CD14-positive monocyte (primary cell): ENCODE measurements around the gene GMEB2. TPM values are rescaled to one million over a fixed set of nuclear protein-coding genes. Genes with fewer than 3 reads are reported as not detected.

ENCODE experiments used
- DNase-seq, 3 donors: peaks; one replicate each; pipeline ENCODE4 v3.0.0-alpha.2; 2011 to 2022
- H2AFZ ChIP-seq: 2 replicates; pipeline ENCODE4 v1.6.0; 2012; ENCODE audit warnings: mild to moderate bottlenecking, low read depth, low read length, inconsistent platforms; ENCODE audit not compliant: insufficient read depth, poor library complexity, severe bottlenecking
- H3K27ac ChIP-seq, 2 donors: 1 replicate in 1 of 2; 2 replicates in 1 of 2; pipeline ENCODE4 v1.5.1; 2012 to 2013; ENCODE audit warnings: low read length in 2 of 2, control low read depth in 1 of 2, inconsistent platforms in 1 of 2, low read depth in 1 of 2, mild to moderate bottlenecking in 1 of 2
- H3K27me3 ChIP-seq, 2 donors: one replicate each; pipeline versions ENCODE4 v1.6.0 to v1.6.1; 2011 to 2013; ENCODE audit warnings: low read length in 2 of 2; ENCODE audit not compliant: control insufficient read depth in 2 of 2, insufficient read depth in 2 of 2
- H3K36me3 ChIP-seq, 2 donors: replicated peaks in 1 of 2; 1 replicate in 1 of 2; 2 replicates in 1 of 2; pipeline versions ENCODE4 v1.5.1 to v1.6.1; 2012 to 2013; ENCODE audit warnings: low read length in 2 of 2, control low read depth in 1 of 2, inconsistent platforms in 1 of 2, mild to moderate bottlenecking in 1 of 2; ENCODE audit not compliant: insufficient read depth in 2 of 2, control insufficient read depth in 1 of 2
- H3K4me1 ChIP-seq, 2 donors: 1 replicate in 1 of 2; 2 replicates in 1 of 2; pipeline versions ENCODE4 v1.5.1 to v1.6.1; 2012 to 2013; ENCODE audit warnings: low read length in 2 of 2, control low read depth in 1 of 2, inconsistent platforms in 1 of 2, mild to moderate bottlenecking in 1 of 2, moderate library complexity in 1 of 2; ENCODE audit not compliant: insufficient read depth in 2 of 2, control insufficient read depth in 1 of 2
- H3K4me2 ChIP-seq: replicated peaks from 2 replicates; pipeline ENCODE3; 2012; ENCODE audit warnings: low read length, moderate library complexity, mild to moderate bottlenecking; ENCODE audit not compliant: poor library complexity, severe bottlenecking; ENCODE audit errors: extremely low read depth
- H3K4me3 ChIP-seq, 3 experiments: fragments of 200-600 bp in 1 of 3; sonication (generic) in 1 of 3; replicated peaks in 1 of 3; 1 replicate in 2 of 3; 2 replicates in 1 of 3; pipeline ENCODE4 v1.5.1; 2011 to 2013; ENCODE audit warnings: low read length in 3 of 3, mild to moderate bottlenecking in 3 of 3, control low read depth in 2 of 3, low read depth in 2 of 3, inconsistent platforms in 1 of 3, moderate library complexity in 1 of 3
- H3K79me2 ChIP-seq: 2 replicates; pipeline ENCODE4 v1.6.0; 2012; ENCODE audit warnings: mild to moderate bottlenecking, control low read depth, inconsistent platforms, low read length, moderate library complexity; ENCODE audit not compliant: insufficient read depth
- H3K9ac ChIP-seq: 2 replicates; pipeline ENCODE4 v1.6.0; 2017; ENCODE audit warnings: low read length, mild to moderate bottlenecking; ENCODE audit not compliant: insufficient read depth, poor library complexity, severe bottlenecking
- H3K9me3 ChIP-seq, 2 donors: replicated peaks in 1 of 2; 1 replicate in 1 of 2; 2 replicates in 1 of 2; pipeline versions ENCODE4 v1.5.1 to v1.6.1; 2012 to 2013; ENCODE audit warnings: low read length in 2 of 2, control low read depth in 1 of 2; ENCODE audit not compliant: control insufficient read depth in 1 of 2, insufficient read depth in 1 of 2
- H4K20me1 ChIP-seq: 2 replicates; pipeline ENCODE4 v1.6.0; 2012; ENCODE audit warnings: mild to moderate bottlenecking, low read length, control low read depth, moderate library complexity; ENCODE audit not compliant: insufficient read depth
- H3K27ac Mint-ChIP-seq, 7 donors: one replicate each; pipeline ENCODE4 v1.8.0; 2020; ENCODE audit warnings: mild to moderate bottlenecking in 7 of 7, mixed read lengths in 7 of 7, moderate library complexity in 6 of 7, inconsistent platforms in 2 of 7
- H3K27me3 Mint-ChIP-seq, 3 donors: one replicate each; pipeline ENCODE4 v1.8.0; 2021 to 2022; ENCODE audit warnings: low read depth in 3 of 3, mild to moderate bottlenecking in 3 of 3, mixed read lengths in 3 of 3, moderate library complexity in 3 of 3, inconsistent platforms in 1 of 3
- H3K36me3 Mint-ChIP-seq, 2 donors: one replicate each; pipeline ENCODE4 v1.8.0; 2020; ENCODE audit warnings: mixed read lengths in 2 of 2, inconsistent platforms in 1 of 2, mild to moderate bottlenecking in 1 of 2
- H3K4me1 Mint-ChIP-seq: one replicate; pipeline ENCODE4 v1.8.0; 2020; ENCODE audit warnings: mild to moderate bottlenecking, mixed read lengths
- H3K4me3 Mint-ChIP-seq, 2 donors: one replicate each; pipeline ENCODE4 v1.8.0; 2020; ENCODE audit warnings: mild to moderate bottlenecking in 2 of 2, mixed read lengths in 2 of 2, moderate library complexity in 1 of 2
- H3K9me3 Mint-ChIP-seq, 7 donors: one replicate each; pipeline ENCODE4 v1.8.0; 2020 to 2022; ENCODE audit warnings: mixed read lengths in 7 of 7, mild to moderate bottlenecking in 6 of 7, moderate library complexity in 6 of 7, inconsistent platforms in 2 of 7
- WGBS: methylation state at CpG from one replicate; pipeline ENCODE4 v1.1.5; 2013; ENCODE audit warnings: missing lambda C conversion rate; ENCODE audit not compliant: insufficient coverage; 5-methylcytosine and 5-hydroxymethylcytosine counted together
- intact Hi-C, 2 donors: fragments of 100-400 bp; cut with micrococcal nuclease; formaldehyde crosslinking; loops; one replicate each; pipeline versions ENCODE4 v1.15.0 to v1.15.1; 2023
- polyA plus RNA-seq, 3 donors: library from polyadenylated mRNA; depleted of rRNA in 1 of 3; unstranded in 2 of 3; stranded (reverse) in 1 of 3; fragments of 300-500 nt in 2 of 3; fragments of >200 nt in 1 of 3; fragmentation: Illumina TruSeq in 2 of 3; gene quantifications; 1 replicate in 2 of 3; 2 replicates in 1 of 3; pipeline ENCODE4 v1.2.3, GENCODE V29; 2012 to 2021
- TF ChIP-seq, protein P1 (sequence below): fragments of 200-600 bp; IDR thresholded peaks from one replicate; pipeline ENCODE4 v1.8.0; 2022; ENCODE audit warnings: antibody characterized with exemption, mild to moderate bottlenecking

The GMEB2 gene
- polyA plus RNA-seq, 3 donors, result 2.7 to 11.7 (median 3.8) TPM

DNA sequence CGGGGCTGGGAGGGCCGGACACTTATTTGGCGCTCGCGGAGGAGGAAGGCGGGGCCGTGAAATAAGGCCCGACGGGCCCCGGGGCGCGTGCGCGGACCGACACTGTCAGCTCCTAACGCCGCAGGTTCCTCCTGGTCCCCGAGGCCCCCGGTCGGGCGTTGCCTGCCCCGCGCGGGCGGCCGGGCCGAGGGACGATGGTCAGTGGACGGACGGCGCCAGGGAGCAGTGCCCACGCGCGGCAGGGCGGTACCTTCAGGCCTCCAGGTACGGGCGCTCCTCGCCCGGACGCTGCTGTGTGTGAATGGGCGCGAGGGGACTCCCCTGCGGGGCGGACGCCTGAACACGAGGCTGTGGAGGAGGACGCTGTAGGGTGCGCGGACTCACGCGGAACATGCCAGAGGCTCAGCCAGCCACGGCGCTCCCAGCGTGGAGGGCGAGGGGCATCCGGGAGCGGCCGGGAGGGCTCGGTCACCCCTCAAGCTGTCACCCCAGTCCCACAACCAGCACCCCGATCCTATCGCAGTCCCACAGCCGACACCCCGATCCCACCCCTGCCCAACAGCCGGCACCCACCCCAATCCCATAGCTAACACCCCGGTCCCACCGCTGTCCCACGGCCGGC, 339 bp upstream of the GMEB2 start:
- Histone ChIP-seq H3K79me2 (peaks cover 63% of the 10 kb centered on the region), H3K9ac (peak overlapping the region; percentile 95), H3K27me3 (no peaks in the 10 kb centered on the region), H3K36me3 (no peaks in the 10 kb centered on the region), H3K4me3 (peak overlapping the region; percentile 91 to 96 (median 93)), H4K20me1 (peaks cover 3% of the 10 kb centered on the region), H3K9me3 (no peaks in the 10 kb centered on the region), H3K27ac (peak overlapping the region; percentile 82 to 88), H2AFZ (peak overlapping the region; percentile 83), H3K4me1 (peaks cover 17 to 29% of the 10 kb centered on the region in 2 donors), H3K4me2 (peak overlapping the region; percentile 91)
- Mint-ChIP-seq H3K27me3 (peaks cover 0 to 2% (median 2%) of the 10 kb centered on the region in 3 donors), H3K9me3 (peaks cover 0 to 2% (median 0%) of the 10 kb centered on the region in 7 donors), H3K27ac (peak overlapping the region; percentile 75 to 91 (median 83)), H3K4me3 (peak overlapping the region; percentile 95 to 96), H3K4me1 (peaks cover 30% of the 10 kb centered on the region), H3K36me3 (peaks cover 5 to 37% of the 10 kb centered on the region in 2 donors)
- peak; percentile 94 to 96 (median 95) for DNase-seq
- TF ChIP-seq, protein P1, sequence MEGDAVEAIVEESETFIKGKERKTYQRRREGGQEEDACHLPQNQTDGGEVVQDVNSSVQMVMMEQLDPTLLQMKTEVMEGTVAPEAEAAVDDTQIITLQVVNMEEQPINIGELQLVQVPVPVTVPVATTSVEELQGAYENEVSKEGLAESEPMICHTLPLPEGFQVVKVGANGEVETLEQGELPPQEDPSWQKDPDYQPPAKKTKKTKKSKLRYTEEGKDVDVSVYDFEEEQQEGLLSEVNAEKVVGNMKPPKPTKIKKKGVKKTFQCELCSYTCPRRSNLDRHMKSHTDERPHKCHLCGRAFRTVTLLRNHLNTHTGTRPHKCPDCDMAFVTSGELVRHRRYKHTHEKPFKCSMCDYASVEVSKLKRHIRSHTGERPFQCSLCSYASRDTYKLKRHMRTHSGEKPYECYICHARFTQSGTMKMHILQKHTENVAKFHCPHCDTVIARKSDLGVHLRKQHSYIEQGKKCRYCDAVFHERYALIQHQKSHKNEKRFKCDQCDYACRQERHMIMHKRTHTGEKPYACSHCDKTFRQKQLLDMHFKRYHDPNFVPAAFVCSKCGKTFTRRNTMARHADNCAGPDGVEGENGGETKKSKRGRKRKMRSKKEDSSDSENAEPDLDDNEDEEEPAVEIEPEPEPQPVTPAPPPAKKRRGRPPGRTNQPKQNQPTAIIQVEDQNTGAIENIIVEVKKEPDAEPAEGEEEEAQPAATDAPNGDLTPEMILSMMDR, result no peak
- intact Hi-C loops, result loop anchor here (1.0 to 5.0 kb wide), 3 partner anchors 14 to 90 kb away; partner anchors contain the start of gene PTK6 (in 2 of the 2)
- WGBS, result 0% methylated on average over 67 of the region's 68 CpGs

DNA sequence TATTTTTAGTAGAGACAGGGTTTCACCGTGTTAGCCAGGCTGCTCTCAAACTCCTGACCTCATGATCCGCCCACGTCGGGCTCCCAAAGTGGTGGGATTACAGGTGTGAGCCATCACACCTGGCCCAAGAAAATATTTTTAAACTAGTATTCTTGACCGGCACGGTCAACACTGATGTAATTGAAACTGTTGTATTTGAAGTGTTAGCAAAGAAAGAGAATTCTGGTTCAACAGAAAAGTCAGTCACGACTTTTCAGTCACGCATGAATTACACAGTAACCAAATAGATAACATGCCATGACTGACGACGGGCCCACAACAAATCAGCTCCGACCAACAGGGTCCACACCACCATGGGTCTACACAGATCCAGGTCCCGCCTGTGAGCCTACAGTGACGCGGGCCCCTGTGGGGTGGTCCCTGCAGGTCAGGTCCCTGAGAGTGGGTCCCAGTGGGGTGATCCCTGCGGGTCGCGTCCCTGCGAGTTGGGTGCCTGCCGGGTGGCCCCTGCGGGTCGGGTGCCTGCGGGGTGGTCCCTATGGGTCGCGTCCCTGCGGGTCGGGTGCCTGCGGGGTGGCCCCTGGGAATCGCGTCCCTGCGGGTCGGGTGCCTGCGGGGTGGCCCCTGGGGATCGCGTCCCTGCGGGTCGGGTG, 1.0 kb downstream of the GMEB2 start:
- Histone ChIP-seq H3K36me3 (no peaks in the 10 kb centered on the region), H3K27me3 (no peaks in the 10 kb centered on the region), H3K79me2 (peaks cover 76% of the 10 kb centered on the region), H3K4me3 (peak overlapping the region; percentile 31 to 81 (median 76)), H3K9ac (peak overlapping the region; percentile 95), H3K27ac (peak overlapping the region in 1 of 2 donors; percentile 85), H2AFZ (peak overlapping the region; percentile 79), H4K20me1 (peaks cover 12% of the 10 kb centered on the region), H3K9me3 (no peaks in the 10 kb centered on the region), H3K4me2 (peak overlapping the region; percentile 84), H3K4me1 (peaks cover 17 to 29% of the 10 kb centered on the region in 2 donors)
- Mint-ChIP-seq H3K36me3 (peaks cover 8 to 41% of the 10 kb centered on the region in 2 donors), H3K4me1 (peaks cover 28% of the 10 kb centered on the region), H3K27ac (peak overlapping the region; percentile 57 to 85 (median 75)), H3K27me3 (peaks cover 0 to 4% (median 0%) of the 10 kb centered on the region in 3 donors), H3K4me3 (peak overlapping the region; percentile 65 to 70), H3K9me3 (peaks cover 0 to 2% (median 0%) of the 10 kb centered on the region in 7 donors)
- WGBS, result 5% methylated on average over 28 of the region's 36 CpGs
- intact Hi-C loops, result loop anchor here (5.0 kb wide), 2 partner anchors 59 to 89 kb away; partner anchors contain the start of gene PTK6 (in 2 of the 2)
- no peak for DNase-seq
- TF ChIP-seq, protein P1, result no peak
